Stomach smooth muscle (tissue), 2 donors: ENCODE measurements around the gene CEP128.

Source experiments
- H3K27ac ChIP-seq: one replicate; pipeline ENCODE4 v1.7.0; 2013; ENCODE audit warnings: mild to moderate bottlenecking, low read length, inconsistent platforms
- H3K27me3 ChIP-seq, 2 donors: one replicate each; pipeline ENCODE4 v1.7.0; 2013; ENCODE audit warnings: low read length in 2 of 2; ENCODE audit not compliant: insufficient read depth in 2 of 2, control insufficient read depth in 1 of 2
- H3K36me3 ChIP-seq, 2 donors: one replicate each; pipeline ENCODE4 v1.7.0; 2013; ENCODE audit warnings: low read length in 2 of 2; ENCODE audit not compliant: control insufficient read depth in 2 of 2, insufficient read depth in 2 of 2
- H3K4me1 ChIP-seq: one replicate; pipeline ENCODE4 v1.7.0; 2013; ENCODE audit warnings: low read length; ENCODE audit not compliant: control insufficient read depth, insufficient read depth
- H3K4me3 ChIP-seq, 2 donors: one replicate each; pipeline ENCODE4 v1.7.0; 2013; ENCODE audit warnings: low read length in 2 of 2
- H3K9ac ChIP-seq, 2 donors: one replicate each; pipeline ENCODE4 v1.7.0; 2013; ENCODE audit warnings: low read length in 2 of 2, mild to moderate bottlenecking in 1 of 2
- H3K9me3 ChIP-seq, 2 donors: one replicate each; pipeline ENCODE4 v1.7.0; 2013; ENCODE audit warnings: low read length in 2 of 2; ENCODE audit not compliant: control insufficient read depth in 2 of 2
- donor health status: healthy.
- donor health status: Pancreatic carcinoma.

CEP128 gene

DNA sequence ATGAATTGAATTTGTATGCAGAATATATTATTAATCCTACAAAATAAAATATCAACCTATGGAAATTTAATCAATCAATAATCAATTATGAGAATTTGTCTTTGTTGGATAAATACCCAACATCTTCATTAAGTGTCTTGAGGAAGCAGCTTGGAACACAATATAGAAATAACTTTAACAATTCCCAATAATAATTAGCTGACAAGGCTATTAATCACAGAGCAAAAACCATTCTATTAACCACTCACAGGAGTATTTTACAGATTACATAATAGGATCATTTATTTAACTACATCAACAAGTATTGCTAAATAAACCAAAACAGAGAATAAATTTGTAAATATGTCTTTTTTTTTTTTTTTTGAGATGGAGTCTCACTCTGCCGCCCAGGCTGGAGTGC is 190.3 kb downstream of the CEP128 start:
- H3K4me1 ChIP-seq = no peaks in the 10 kb centered on the region
- no peak overlapping the region for H3K4me3 ChIP-seq
- H3K27ac ChIP-seq = no peak overlapping the region
- no peaks in the 10 kb centered on the region for H3K36me3 ChIP-seq
- H3K27me3 ChIP-seq = no peaks in the 10 kb centered on the region
- no peak overlapping the region for H3K9ac ChIP-seq
- H3K9me3 ChIP-seq = no peaks in the 10 kb centered on the region

DNA sequence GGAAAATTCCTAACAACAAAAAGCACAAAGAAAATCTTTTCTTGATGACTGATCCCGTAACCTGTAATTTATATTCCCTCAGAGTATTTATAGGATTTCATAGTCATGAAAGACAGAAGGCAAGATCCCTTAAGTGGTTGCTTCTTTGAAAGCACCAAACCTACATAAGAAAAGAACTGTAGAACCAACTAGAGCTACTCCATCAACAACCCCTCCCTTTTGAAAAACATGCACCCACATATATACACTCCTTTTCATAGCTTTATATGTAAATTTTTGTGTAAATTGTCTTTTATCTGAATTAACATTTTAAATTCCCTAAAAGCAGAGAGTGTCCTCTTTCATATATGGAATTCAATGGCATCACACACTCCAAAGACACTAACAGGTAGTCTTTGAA is 215.3 kb downstream of the CEP128 start:
- no peak overlapping the region for H3K4me3 ChIP-seq
- H3K9ac ChIP-seq = no peak overlapping the region
- H3K36me3 ChIP-seq = no peaks in the 10 kb centered on the region
- H3K27ac ChIP-seq = no peak overlapping the region
- no peaks in the 10 kb centered on the region for H3K27me3 ChIP-seq
- no peaks in the 10 kb centered on the region for H3K9me3 ChIP-seq
- H3K4me1 ChIP-seq = no peaks in the 10 kb centered on the region

DNA sequence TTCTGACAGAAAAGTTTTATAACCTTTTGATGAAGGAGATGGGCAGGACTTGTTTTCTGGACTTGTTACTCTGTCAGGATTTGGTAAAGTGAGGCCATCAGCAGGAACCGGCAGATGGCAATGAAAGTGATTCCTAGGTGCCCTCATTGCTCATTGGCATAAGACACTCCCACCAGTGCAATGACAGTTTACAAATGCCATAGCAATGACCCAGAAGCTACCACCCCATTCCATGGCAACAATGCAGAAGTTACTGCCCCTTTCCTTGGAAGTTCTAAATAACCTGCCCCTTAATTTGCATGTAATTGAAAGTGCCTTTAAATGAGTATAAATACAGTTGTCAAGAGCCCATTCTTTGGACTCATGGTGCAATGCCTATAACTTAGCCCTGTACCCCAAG is 222.6 kb downstream of the CEP128 start:
- H3K27ac ChIP-seq = no peak overlapping the region
- no peak overlapping the region for H3K4me3 ChIP-seq
- H3K4me1 ChIP-seq = no peaks in the 10 kb centered on the region
- no peaks in the 10 kb centered on the region for H3K9me3 ChIP-seq
- no peaks in the 10 kb centered on the region for H3K27me3 ChIP-seq
- H3K36me3 ChIP-seq = no peaks in the 10 kb centered on the region
- no peak overlapping the region for H3K9ac ChIP-seq

DNA sequence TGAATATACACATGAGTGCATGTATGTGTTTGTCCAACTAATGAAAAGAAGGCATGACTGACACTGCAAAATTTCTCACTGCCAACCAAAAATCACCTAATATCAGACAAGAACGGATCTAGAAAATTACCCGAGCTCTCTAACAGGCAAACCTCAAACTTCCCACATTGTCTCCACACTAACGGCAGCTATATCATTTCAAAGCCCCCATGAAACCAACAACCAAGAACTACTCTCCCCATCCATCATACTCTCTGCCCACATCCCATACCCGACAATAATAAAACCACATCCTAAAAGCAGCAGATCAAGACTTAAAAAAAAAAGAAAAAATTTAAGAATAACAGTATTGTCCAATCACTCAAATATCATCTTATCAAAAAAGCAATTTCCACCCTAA is 227.1 kb downstream of the CEP128 start:
- H3K27me3 ChIP-seq = no peaks in the 10 kb centered on the region
- H3K27ac ChIP-seq = no peak overlapping the region
- H3K9me3 ChIP-seq = no peaks in the 10 kb centered on the region
- no peaks in the 10 kb centered on the region for H3K36me3 ChIP-seq
- no peaks in the 10 kb centered on the region for H3K4me1 ChIP-seq
- no peak overlapping the region for H3K9ac ChIP-seq
- no peak overlapping the region for H3K4me3 ChIP-seq

DNA sequence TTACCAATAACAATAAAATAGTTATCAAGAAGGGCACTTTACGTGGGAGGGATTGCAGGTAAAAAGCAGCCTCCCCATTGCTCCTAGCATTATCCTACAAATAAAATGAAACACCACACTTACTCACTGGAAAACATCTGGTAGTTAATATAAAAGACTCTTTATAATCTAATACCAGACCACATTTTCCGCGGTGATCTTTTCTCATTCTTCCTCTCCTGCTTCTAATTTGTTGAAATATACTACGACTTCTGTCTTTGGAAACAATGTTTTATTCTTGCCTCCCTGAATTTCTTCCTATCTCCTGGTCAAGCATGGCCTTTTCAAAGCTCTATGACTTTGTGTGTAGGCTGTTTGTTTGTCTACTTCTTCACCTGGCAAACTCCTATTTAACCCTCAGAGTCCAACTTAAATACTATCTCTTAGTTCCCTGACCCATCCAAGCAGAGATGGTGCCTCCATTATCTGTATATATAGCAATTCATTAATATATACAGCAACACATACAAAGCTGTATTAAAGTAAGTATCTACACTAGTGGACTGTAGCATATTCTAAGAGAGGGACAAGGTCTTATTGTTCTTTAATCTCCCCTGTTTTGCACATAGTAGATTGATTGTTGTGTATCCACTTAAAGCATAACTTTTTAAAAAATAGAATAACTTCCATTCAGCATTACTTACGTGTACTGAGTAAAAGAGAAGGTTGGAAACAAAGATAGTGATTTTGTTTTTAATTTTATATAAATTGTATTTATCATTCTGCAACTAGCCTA is 228.3 kb downstream of the CEP128 start:
- Histone ChIP-seq H3K9me3 (no peaks in the 10 kb centered on the region), H3K27ac (no peak overlapping the region), H3K27me3 (no peaks in the 10 kb centered on the region), H3K9ac (no peak overlapping the region), H3K36me3 (no peaks in the 10 kb centered on the region), H3K4me1 (no peaks in the 10 kb centered on the region), H3K4me3 (no peak overlapping the region)

DNA sequence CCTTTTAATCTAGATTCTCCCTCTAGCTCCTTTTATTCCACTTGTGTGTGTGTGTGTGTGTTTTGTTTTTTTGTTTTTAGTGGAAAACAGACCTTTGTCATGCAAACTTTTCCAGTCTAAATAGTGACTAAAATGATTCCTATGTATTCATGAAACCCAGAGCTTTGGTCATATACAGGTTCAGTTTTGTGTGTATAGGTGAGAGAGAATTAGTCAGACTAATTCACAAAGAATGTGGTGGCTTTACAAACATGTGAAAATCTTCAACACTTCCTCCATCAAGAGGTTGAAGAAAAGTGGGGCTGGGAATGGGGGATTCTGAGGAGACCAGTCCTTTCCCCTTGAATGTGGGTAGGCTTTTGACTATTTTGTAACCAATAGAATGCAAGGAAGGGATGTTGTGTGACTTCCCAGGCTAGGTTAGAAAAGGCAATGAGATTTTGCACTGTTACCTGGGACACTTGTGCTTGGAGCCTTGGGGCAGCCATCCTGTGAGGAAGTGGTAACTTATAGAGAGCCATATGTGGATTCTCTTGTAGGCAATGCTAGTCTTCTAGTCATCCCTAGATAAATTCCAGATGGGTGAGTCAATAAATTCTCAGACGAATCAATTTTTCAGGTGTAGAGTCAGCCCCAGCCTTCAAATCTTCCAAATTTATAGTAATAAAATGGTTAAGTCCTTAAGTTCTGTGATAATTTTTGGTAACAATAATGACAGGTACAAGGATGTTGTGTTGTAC is 236.1 kb downstream of the CEP128 start:
- Histone ChIP-seq H3K27me3 (no peaks in the 10 kb centered on the region), H3K36me3 (no peaks in the 10 kb centered on the region), H3K27ac (no peak overlapping the region), H3K4me1 (no peaks in the 10 kb centered on the region), H3K9ac (no peak overlapping the region), H3K9me3 (no peaks in the 10 kb centered on the region), H3K4me3 (no peak overlapping the region)

DNA sequence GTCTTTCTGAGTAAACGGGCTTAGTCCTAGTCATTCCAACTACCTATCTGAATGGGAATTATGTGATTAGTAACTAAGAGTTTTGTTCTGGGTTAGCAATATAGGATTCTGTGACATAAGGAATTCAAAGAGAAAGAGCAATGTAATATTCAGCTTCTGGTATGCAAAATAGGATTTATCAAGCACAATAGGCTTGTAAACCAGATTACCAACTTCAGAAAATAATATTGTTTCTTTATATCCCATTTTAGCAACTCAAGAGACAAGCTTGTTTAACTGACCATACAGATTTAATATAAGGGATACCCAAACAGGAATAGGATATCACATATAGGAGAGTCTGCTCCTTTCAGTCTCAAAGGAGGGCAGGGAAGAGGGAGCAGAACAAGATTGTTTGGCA is 240.9 kb downstream of the CEP128 start:
- Histone ChIP-seq H3K9ac (no peak overlapping the region), H3K9me3 (no peaks in the 10 kb centered on the region), H3K36me3 (no peaks in the 10 kb centered on the region), H3K4me1 (no peaks in the 10 kb centered on the region), H3K27me3 (no peaks in the 10 kb centered on the region), H3K27ac (no peak overlapping the region), H3K4me3 (no peak overlapping the region)

DNA sequence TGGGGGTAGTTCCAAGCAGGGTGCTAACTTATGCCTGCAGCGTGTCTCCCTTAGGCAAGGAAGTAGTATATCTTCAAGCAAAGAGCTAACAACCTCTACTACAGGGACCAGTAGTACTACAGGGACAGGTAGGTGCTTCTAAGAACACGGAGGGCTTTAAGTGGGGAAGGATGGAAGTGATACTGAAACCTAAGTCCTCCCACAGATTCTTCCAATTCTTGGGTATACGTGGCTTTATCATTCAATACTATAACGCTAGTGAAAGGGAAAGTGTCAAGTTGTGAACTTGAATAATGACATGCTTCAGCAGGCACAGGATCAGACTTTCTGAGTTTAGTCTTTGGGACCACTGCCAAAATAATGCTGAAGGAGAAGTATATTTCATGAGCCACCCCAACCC is 241.7 kb downstream of the CEP128 start:
- Histone ChIP-seq H3K4me1 (no peaks in the 10 kb centered on the region), H3K27ac (no peak overlapping the region), H3K9ac (no peak overlapping the region), H3K9me3 (no peaks in the 10 kb centered on the region), H3K36me3 (no peaks in the 10 kb centered on the region), H3K27me3 (no peaks in the 10 kb centered on the region), H3K4me3 (no peak overlapping the region)

DNA sequence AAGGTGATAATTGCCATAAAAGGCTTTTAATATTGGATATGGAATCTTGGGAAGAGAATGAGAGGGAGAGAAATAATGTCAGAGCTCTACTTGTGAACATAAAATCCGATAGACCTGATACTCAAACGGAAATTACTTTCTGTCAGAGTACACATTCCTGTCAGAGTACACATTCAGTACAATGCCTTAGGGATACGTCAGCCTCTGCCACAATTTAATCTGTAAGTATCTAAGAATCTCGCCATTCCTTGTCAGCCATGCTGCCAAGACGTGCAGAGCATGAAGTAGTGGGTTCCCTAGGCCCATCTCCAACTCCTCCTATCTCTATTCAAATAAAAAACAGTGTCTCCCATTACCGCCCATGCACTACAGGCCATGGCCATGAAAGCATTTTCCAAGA is 242.6 kb downstream of the CEP128 start:
- Histone ChIP-seq H3K36me3 (no peaks in the 10 kb centered on the region), H3K4me1 (no peaks in the 10 kb centered on the region), H3K4me3 (no peak overlapping the region), H3K27me3 (no peaks in the 10 kb centered on the region), H3K27ac (no peak overlapping the region), H3K9me3 (no peaks in the 10 kb centered on the region), H3K9ac (no peak overlapping the region)

DNA sequence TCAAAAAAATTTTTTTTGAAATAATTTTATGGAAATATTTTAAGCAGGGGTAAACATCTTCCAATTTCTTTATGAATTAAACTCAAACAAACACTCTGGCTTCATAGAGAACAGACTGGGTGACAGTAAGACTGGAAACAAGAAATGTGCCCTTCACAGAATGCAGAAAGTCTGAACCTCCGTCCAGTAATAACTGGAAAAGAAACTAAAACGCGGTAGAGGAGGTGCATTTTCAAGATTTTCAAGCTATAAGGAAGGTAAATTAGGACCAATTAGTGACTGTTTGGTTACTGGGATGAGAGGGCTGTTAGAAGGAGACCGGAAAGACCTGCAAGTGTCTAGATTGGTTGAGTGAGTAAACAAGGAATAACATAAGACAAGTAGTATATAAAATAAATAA is 245.7 kb downstream of the CEP128 start:
- Histone ChIP-seq H3K4me3 (no peak overlapping the region), H3K4me1 (no peaks in the 10 kb centered on the region), H3K27ac (no peak overlapping the region), H3K36me3 (no peaks in the 10 kb centered on the region), H3K9ac (no peak overlapping the region), H3K27me3 (no peaks in the 10 kb centered on the region), H3K9me3 (no peaks in the 10 kb centered on the region)

DNA sequence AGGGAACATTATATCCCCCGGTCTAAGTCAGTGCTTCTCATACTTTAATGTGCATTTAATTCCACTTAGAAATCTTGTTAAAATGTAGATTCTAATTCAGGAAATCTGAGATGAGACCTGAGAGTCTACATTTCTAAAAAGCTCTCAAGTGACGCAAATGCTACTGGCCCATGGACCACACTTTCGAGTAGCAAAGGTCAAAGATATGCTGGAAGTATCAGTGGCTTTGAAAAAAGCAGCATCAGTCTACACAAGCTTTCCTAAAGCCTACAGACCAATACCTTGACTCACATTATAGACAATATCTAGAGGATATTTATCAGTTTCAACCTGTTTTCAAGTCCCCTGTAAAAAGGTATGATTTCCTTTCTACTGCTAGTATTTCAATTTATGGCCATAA is 248.6 kb downstream of the CEP128 start:
- no peak overlapping the region for H3K9ac ChIP-seq
- H3K36me3 ChIP-seq = no peaks in the 10 kb centered on the region
- H3K4me3 ChIP-seq = no peak overlapping the region
- H3K27ac ChIP-seq = no peak overlapping the region
- H3K9me3 ChIP-seq = no peaks in the 10 kb centered on the region
- H3K4me1 ChIP-seq = no peaks in the 10 kb centered on the region
- no peaks in the 10 kb centered on the region for H3K27me3 ChIP-seq
